ENCODE results near the gene RCOR2. TPM values are rescaled to one million over a fixed set of nuclear protein-coding genes. Genes with fewer than 3 reads are reported as not detected.

RCOR2 gene
- total and polyA plus RNA-seq, 2 donors (not counting 1 experiment from before 2014, with no cell fraction given): not detected

DNA sequence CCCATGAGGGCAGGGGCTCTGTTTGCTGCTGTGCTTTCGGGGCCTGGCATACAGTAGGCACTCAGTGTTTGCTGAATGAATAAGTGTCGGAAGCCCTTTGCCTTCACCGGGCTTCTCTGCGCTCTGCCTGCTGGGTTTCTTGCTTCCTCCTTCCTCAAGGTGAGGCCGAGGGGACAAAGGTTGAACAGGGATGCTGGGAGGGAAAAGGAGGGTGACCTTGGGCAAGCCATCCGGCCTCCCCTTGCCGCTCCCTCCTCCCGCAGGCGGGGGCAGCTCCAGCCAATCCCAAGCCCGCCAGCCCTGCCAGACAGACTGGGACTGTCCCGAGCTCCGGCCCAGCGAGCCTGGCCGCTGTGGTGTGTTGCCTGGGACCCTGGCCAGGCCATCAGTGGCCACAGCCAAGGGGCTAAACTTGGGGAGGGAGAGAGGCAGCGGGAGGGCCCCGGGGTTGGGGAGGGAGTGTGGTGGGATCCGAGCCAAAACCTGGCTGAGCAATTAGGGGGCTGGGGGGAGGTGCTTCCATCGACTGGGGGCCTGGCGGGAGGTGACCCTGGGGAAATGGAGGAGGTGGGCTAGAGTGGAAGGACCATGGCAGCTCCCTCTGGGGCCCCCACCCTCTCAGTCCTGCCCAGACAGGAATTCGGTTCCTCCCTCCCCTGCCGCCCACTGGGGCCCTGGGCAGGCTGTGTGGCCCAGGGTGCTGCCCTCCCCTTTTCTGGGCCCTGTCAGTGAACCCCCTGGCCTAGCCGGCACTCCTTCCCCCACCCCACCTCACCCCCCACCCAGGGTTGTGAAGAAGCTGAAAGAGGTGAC is 3.4 kb upstream of the RCOR2 start:
- Mint-ChIP-seq H3K4me3 (peak overlapping the region; percentile 26), H3K27ac (no peak overlapping the region), H3K9me3 (ENCODE audit: insufficient read depth) (no peaks in the 10 kb centered on the region), H3K4me1 (peaks cover 20% of the 10 kb centered on the region), H3K27me3 (peaks cover 7% of the 10 kb centered on the region)
- Histone ChIP-seq H3K4me3 (ENCODE audit: control extremely low read depth in 1 of 5, extremely low read depth in 1 of 5, insufficient read depth in 1 of 5, low read depth in 2 of 5, low read length in 4 of 5) (no peak overlapping the region), H3K4me1 (ENCODE audit: control insufficient read depth in 2 of 2, insufficient read depth in 2 of 2, low read length in 2 of 2) (peaks cover 30 to 33% of the 10 kb centered on the region in 2 donors), H3K36me3 (replicated peaks in 1 of 2; ENCODE audit: control extremely low read depth in 1 of 2, control insufficient read depth in 1 of 2, extremely low read depth in 1 of 2, insufficient read depth in 2 of 2, low read length in 1 of 2) (no peaks in the 10 kb centered on the region), H3K9ac (ENCODE audit: low read length) (no peak overlapping the region), H4K20me1 (ENCODE audit: control insufficient read depth, insufficient read depth, low read length, poor library complexity, severe bottlenecking) (peaks cover 10% of the 10 kb centered on the region), H3K79me2 (ENCODE audit: control insufficient read depth, insufficient read depth, low read length) (no peaks in the 10 kb centered on the region), H3K27me3 (replicated peaks in 1 of 4; ENCODE audit: control extremely low read depth in 1 of 4, control insufficient read depth in 3 of 4, insufficient read depth in 4 of 4, low read length in 3 of 4) (peaks cover 0 to 19% (median 7%) of the 10 kb centered on the region in 4 experiments), H3K9me3 (ENCODE audit: control extremely low read depth in 1 of 3, control insufficient read depth in 2 of 3, insufficient read depth in 1 of 3, low read length in 2 of 3) (no peaks in the 10 kb centered on the region), H3K27ac (ENCODE audit: low read length in 2 of 2) (no peak overlapping the region), H2AFZ (ENCODE audit: insufficient read depth, low read depth, low read length, poor library complexity, severe bottlenecking) (peak overlapping the region; percentile 62), H3K4me2 (replicated peaks; ENCODE audit: low read depth, low read length, poor library complexity, severe bottlenecking) (peak overlapping the region; percentile 72)
- ChIA-PET CTCF (interaction anchor here (0.6 to 3.3 kb wide), 9 partner anchors 10 to 83 kb away, joined by 3 to 48 read pairs (median 4); partner anchors contain the start of genes MARK2 and NAA40), POLR2A (no interaction called here)
- ATAC-seq (ENCODE audit: low read depth) (no peak), DNase-seq (no peak)
- TF ChIP-seq EZH2 (IDR thresholded peaks at IDR 0.05; ENCODE audit: borderline replicate concordance, insufficient read depth, low read depth, low read length, poor library complexity, severe bottlenecking): no peak
- TF ChIP-seq, protein P1, sequence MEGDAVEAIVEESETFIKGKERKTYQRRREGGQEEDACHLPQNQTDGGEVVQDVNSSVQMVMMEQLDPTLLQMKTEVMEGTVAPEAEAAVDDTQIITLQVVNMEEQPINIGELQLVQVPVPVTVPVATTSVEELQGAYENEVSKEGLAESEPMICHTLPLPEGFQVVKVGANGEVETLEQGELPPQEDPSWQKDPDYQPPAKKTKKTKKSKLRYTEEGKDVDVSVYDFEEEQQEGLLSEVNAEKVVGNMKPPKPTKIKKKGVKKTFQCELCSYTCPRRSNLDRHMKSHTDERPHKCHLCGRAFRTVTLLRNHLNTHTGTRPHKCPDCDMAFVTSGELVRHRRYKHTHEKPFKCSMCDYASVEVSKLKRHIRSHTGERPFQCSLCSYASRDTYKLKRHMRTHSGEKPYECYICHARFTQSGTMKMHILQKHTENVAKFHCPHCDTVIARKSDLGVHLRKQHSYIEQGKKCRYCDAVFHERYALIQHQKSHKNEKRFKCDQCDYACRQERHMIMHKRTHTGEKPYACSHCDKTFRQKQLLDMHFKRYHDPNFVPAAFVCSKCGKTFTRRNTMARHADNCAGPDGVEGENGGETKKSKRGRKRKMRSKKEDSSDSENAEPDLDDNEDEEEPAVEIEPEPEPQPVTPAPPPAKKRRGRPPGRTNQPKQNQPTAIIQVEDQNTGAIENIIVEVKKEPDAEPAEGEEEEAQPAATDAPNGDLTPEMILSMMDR (IDR thresholded peaks at IDR 0.05): no peak
- 87% methylated on average over 17 of the region's 22 CpGs for WGBS (ENCODE audit: insufficient coverage)
- intact Hi-C loops (cut with micrococcal nuclease): no loop called here
